Fibroblast of lung (primary cell): ENCODE results near the gene WNT9A.

Source experiments
- EZH2 ChIP-seq: IDR thresholded peaks from 2 replicates; pipeline ENCODE4 v1.5.1; 2012; ENCODE audit warnings: low read length, control low read depth, mild to moderate bottlenecking; ENCODE audit errors: missing control alignments
- TF ChIP-seq, protein P1 (sequence below), 2 donors: IDR thresholded peaks in 1 of 2; conservative IDR thresholded peaks in 1 of 2; 1 replicate in 1 of 2; 2 replicates in 1 of 2; pipeline ENCODE4 v1.5.1; 2011 to 2012; ENCODE audit warnings: low read length in 2 of 2, control low read depth in 1 of 2, inconsistent platforms in 1 of 2, low read depth in 1 of 2, mild to moderate bottlenecking in 1 of 2

DNA sequence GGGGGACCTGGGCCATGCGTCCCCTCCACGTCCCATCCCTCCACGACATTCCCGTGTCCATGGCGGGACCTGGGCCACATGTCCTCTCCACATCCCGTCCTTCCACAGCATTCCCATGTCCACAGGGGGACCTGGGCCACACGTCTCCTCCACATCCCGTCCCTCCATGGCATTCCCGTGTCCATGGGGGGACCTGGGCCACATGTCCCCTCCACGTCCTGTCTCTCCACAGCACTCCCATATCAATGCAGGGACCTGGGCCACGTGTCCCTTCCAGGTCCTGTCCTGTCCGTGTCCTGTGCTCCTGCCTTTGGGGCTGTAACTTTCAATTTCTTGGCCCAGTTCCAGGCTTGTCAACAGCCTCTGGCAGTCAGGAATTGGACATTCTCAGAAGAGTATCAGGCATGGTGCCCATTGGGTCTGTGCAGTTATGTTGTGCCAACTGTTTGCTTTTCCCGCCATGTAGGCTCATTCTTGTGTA is 47.1 kb downstream of the WNT9A start:
- TF ChIP-seq, protein P1, sequence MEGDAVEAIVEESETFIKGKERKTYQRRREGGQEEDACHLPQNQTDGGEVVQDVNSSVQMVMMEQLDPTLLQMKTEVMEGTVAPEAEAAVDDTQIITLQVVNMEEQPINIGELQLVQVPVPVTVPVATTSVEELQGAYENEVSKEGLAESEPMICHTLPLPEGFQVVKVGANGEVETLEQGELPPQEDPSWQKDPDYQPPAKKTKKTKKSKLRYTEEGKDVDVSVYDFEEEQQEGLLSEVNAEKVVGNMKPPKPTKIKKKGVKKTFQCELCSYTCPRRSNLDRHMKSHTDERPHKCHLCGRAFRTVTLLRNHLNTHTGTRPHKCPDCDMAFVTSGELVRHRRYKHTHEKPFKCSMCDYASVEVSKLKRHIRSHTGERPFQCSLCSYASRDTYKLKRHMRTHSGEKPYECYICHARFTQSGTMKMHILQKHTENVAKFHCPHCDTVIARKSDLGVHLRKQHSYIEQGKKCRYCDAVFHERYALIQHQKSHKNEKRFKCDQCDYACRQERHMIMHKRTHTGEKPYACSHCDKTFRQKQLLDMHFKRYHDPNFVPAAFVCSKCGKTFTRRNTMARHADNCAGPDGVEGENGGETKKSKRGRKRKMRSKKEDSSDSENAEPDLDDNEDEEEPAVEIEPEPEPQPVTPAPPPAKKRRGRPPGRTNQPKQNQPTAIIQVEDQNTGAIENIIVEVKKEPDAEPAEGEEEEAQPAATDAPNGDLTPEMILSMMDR (conservative IDR thresholded peaks at IDR 0.05 in 1 of 2, IDR thresholded peaks at IDR 0.05 in 1 of 2; ENCODE audit: low read depth in 1 of 2, low read length in 2 of 2), result no peak
- no peak for TF ChIP-seq EZH2
